Natural killer cell (primary cell): Measurements from ENCODE around the gene TTC16. TPM values are rescaled to one million over a fixed set of nuclear protein-coding genes. Genes with fewer than 3 reads are reported as not detected.
"Not testable (repeated sequence)": the region's sequence is repeated elsewhere in the genome, so short reads cannot be mapped to it uniquely, and the experiment has no call there.

Experiments
- ATAC-seq, 3 donors: fragments of 150-1000 bp in 2 of 3; fragments of 200-7000 bp in 1 of 3; cut with Tn5 transposase; 1 replicate in 1 of 3; 2 replicates in 2 of 3; pipeline ENCODE4 v1.10.0; 2021; ENCODE audit warnings: mild to moderate bottlenecking in 2 of 3, moderate library complexity in 2 of 3
- DNase-seq, 2 donors: peaks; one replicate each; pipeline versions ENCODE4 v3.0.0 to v3.0.0-alpha.2; 2013 to 2021; ENCODE audit warnings: mixed read lengths in 1 of 2
- H3K27ac ChIP-seq: one replicate; pipeline ENCODE4 v1.5.1; 2013; ENCODE audit warnings: mild to moderate bottlenecking, low read length
- H3K27me3 ChIP-seq: one replicate; pipeline ENCODE4 v1.6.1; 2013; ENCODE audit warnings: low read length; ENCODE audit not compliant: control insufficient read depth, insufficient read depth
- H3K36me3 ChIP-seq: one replicate; pipeline ENCODE4 v1.6.1; 2013; ENCODE audit warnings: low read length; ENCODE audit not compliant: control insufficient read depth, insufficient read depth
- H3K4me1 ChIP-seq: one replicate; pipeline ENCODE4 v1.6.1; 2013; ENCODE audit warnings: low read length; ENCODE audit not compliant: control insufficient read depth, insufficient read depth
- H3K4me3 ChIP-seq: one replicate; pipeline ENCODE4 v1.5.1; 2013; ENCODE audit warnings: low read length
- H3K9me3 ChIP-seq: one replicate; pipeline ENCODE4 v1.6.1; 2013; ENCODE audit warnings: low read length; ENCODE audit not compliant: control insufficient read depth, insufficient read depth
- H3K27ac Mint-ChIP-seq, 2 donors: one replicate each; pipeline ENCODE4 v1.8.0; 2022; ENCODE audit warnings: mild to moderate bottlenecking in 2 of 2, mixed read lengths in 2 of 2, moderate library complexity in 1 of 2
- H3K27me3 Mint-ChIP-seq, 2 donors: one replicate each; pipeline ENCODE4 v1.8.0; 2022; ENCODE audit warnings: low read depth in 2 of 2, mixed read lengths in 2 of 2
- H3K36me3 Mint-ChIP-seq: one replicate; pipeline ENCODE4 v1.8.0; 2022; ENCODE audit warnings: mixed read lengths
- H3K4me1 Mint-ChIP-seq, 2 donors: one replicate each; pipeline ENCODE4 v1.8.0; 2022; ENCODE audit warnings: mixed read lengths in 2 of 2
- H3K4me3 Mint-ChIP-seq: one replicate; pipeline ENCODE4 v1.8.0; 2022; ENCODE audit warnings: mild to moderate bottlenecking, moderate library complexity, mixed read lengths
- H3K9me3 Mint-ChIP-seq, 2 donors: one replicate each; pipeline ENCODE4 v1.8.0; 2022; ENCODE audit warnings: mixed read lengths in 2 of 2
- WGBS: methylation state at CpG from one replicate; pipeline ENCODE4 v1.1.7; 2013; ENCODE audit warnings: missing lambda C conversion rate; ENCODE audit not compliant: insufficient coverage; 5-methylcytosine and 5-hydroxymethylcytosine counted together
- intact Hi-C: fragments of 100-400 bp; cut with micrococcal nuclease; formaldehyde crosslinking; loops from one replicate; pipeline ENCODE4 v1.14.2; 2022
- total RNA-seq, 4 donors: library from RNA; stranded (reverse); fragments of 120-200 nt in 1 of 4; gene quantifications; one replicate each; pipeline versions ENCODE4 v1.2.3 to v1.2.4, GENCODE V29; 2013 to 2022
- TF ChIP-seq, protein P1 (sequence below): fragments of 200-600 bp; IDR thresholded peaks from one replicate; pipeline ENCODE4 v1.8.0; 2022; ENCODE audit warnings: antibody characterized with exemption

The TTC16 gene
- total RNA-seq, 3 donors from 2014 or later (not counting 1 experiment from before 2014, with no cell fraction given) = 15.5 to 23.0 (median 21.5) TPM

DNA sequence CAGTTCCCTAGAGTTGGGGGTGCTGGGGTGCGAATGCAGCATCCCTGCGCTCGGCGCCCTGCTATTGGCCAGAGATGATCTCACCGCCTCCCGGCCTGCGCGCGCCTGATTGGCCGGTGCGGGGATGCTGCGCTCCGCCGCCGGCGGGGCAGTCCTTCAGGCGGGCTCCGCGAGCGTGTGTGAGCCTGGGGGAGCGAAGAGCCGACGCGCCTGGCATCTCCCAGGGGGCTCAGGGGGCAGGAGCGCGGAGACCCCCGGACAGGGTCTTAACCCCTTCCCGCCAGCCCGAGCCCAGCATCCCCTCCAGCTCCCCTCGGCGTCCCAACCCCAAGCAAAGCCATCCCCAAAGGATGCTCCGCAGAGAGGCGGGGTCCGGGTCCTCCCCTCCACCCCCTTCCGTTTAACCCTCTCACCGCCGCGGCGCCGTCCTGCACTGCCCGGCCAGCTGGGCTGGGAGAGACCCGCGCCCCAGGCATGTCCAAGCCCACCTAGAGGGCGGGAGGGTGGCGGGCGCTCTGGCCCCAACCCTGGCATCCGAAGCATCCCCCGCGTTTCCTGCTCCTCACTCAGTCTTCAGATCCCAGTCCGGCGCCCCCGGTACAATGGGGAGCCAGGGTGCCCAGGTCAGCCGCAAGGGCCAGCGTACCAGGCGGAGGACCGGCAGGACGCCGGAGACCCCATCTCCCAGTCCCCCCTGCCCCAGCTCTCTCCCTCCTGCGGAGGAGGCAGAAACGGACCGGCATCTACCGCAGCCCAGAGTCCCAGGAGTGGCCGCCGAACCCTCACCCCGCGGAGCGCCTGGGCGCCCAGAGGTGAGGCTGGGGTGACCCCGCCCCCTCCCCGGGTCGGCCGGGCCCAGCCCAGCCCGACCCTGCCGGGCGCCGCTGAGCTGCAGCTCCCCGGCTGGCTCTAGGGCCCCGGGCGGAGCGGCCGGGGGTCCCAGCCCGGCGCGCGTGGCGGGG lies 38.5 kb downstream of the TTC16 start:
- DNase-seq = no peak
- TF ChIP-seq, protein P1, sequence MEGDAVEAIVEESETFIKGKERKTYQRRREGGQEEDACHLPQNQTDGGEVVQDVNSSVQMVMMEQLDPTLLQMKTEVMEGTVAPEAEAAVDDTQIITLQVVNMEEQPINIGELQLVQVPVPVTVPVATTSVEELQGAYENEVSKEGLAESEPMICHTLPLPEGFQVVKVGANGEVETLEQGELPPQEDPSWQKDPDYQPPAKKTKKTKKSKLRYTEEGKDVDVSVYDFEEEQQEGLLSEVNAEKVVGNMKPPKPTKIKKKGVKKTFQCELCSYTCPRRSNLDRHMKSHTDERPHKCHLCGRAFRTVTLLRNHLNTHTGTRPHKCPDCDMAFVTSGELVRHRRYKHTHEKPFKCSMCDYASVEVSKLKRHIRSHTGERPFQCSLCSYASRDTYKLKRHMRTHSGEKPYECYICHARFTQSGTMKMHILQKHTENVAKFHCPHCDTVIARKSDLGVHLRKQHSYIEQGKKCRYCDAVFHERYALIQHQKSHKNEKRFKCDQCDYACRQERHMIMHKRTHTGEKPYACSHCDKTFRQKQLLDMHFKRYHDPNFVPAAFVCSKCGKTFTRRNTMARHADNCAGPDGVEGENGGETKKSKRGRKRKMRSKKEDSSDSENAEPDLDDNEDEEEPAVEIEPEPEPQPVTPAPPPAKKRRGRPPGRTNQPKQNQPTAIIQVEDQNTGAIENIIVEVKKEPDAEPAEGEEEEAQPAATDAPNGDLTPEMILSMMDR = no peak
- H3K27me3 Mint-ChIP-seq = no peaks in the 10 kb centered on the region
- H3K27me3 ChIP-seq = no peaks in the 10 kb centered on the region
- H3K9me3 Mint-ChIP-seq = no peaks in the 10 kb centered on the region
- H3K36me3 Mint-ChIP-seq = peaks cover 7% of the 10 kb centered on the region
- H3K27ac Mint-ChIP-seq = no peak overlapping the region
- peaks cover 58% of the 10 kb centered on the region for H3K36me3 ChIP-seq
- no peak overlapping the region for H3K4me3 Mint-ChIP-seq
- intact Hi-C loops = no loop called here
- H3K4me1 ChIP-seq = no peaks in the 10 kb centered on the region
- no peak overlapping the region for H3K27ac ChIP-seq
- no peaks in the 10 kb centered on the region for H3K9me3 ChIP-seq
- 96% methylated on average over 86 of the region's 86 CpGs for WGBS
- no peak for ATAC-seq
- H3K4me1 Mint-ChIP-seq = peaks cover 5 to 32% of the 10 kb centered on the region in 2 donors
- H3K4me3 ChIP-seq = no peak overlapping the region

DNA sequence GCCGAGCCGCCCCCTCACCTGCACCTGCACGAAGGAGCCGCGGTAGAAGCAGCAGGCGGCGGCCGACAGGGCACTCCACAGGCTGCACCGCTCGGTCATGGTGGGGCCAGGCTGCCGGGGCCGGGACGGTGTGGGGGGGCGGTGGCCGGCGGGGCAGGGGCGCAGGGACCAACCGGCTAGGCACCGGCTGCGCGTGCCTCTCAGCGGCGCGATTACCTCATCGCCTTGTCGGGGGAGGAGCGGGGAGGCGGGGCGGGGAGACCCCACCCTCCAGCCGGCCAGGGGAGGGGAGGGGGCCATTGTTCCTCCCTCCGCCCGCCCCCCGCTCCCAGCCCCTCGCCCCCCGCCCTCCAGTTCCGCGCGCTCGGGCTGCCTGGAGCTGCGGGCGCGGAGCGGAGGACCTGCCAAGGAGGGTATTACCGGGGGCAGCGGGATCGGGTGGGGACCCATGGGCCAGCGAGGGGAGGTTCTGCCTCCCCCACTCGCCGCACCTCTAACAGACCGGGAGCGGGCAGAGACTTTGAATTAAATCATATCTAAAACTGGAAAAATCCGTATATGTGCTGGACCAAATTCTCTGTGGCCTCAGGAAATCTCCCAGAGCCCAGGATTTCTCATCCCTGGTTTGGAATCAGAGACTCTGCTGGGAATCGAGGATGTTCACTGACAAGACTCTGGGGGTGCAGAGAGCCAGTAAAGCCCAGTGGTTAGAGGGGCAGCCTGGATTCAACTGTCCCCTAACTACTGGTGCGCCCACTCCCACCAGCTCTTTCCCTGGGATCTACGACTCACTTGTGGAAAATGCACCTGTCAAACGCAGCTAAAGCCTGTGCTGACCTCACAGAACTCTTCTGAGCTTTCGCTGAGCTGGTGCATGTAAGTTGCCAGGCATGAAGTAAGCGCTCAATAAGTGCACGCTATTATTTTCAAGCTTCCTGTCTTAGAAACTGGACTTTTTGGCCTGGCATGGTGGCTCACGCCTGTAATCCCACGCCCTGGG lies 39.5 kb downstream of the TTC16 start:
- WGBS = 97% methylated on average over 55 of the region's 61 CpGs
- ATAC-seq (no peak), DNase-seq (no peak)
- no peaks in the 10 kb centered on the region for H3K9me3 Mint-ChIP-seq
- Histone ChIP-seq H3K4me3 (no peak overlapping the region), H3K36me3 (peaks cover 57% of the 10 kb centered on the region), H3K27ac (no peak overlapping the region), H3K4me1 (no peaks in the 10 kb centered on the region), H3K27me3 (no peaks in the 10 kb centered on the region), H3K9me3 (no peaks in the 10 kb centered on the region)
- TF ChIP-seq, protein P1 = no peak
- H3K4me1 Mint-ChIP-seq = peaks cover 4 to 31% of the 10 kb centered on the region in 2 donors
- H3K4me3 Mint-ChIP-seq = no peak overlapping the region
- intact Hi-C loops = no loop called here
- H3K27me3 Mint-ChIP-seq = no peaks in the 10 kb centered on the region
- peaks cover 5% of the 10 kb centered on the region for H3K36me3 Mint-ChIP-seq
- H3K27ac Mint-ChIP-seq = no peak overlapping the region

DNA sequence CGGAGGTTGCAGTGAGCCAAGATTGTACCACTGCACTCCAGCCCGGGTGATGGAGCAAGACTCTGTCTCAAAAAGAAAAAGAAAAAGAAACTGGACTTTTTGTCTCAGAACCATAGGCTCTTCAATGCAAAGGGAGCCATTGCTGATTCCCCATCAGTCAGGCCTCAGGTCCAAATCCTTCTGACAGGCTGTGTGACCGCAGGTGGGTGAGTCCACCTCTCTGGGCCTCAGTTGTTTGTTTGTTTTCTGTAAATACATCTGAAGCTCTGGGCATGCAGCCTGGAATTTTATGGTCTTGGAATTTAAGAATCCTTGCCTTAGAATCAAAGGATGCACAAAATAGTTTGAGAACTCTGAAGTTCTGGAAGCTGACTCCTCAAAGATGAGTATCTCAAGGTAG lies 40.4 kb downstream of the TTC16 start:
- 93% methylated on average over 3 of the region's 3 CpGs for WGBS
- H3K27me3 Mint-ChIP-seq = no peaks in the 10 kb centered on the region
- no peak overlapping the region for H3K27ac ChIP-seq

DNA sequence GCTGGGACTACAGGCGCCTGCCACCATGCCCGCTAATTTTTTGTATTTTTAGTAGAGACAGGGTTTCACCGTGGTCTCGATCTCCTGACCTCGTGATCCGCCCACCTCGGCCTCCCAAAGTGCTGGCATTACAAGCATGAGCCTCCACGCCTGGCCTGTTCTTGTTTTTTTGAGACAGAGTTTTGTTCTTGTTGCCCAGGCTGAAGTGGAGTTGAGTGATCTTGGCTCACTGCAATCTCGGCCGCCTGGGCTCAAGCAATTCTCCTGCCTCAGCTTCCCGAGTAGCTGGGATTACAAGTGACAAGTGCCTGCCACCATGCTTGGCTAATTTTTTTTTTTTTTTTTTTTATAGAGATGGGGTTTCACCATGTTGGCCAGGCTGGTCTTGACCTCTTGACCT lies 40.9 kb downstream of the TTC16 start:
- H3K36me3 Mint-ChIP-seq, ATAC-seq, H3K27me3 ChIP-seq, H3K9me3 Mint-ChIP-seq, DNase-seq, H3K9me3 ChIP-seq, H3K4me3 ChIP-seq, intact Hi-C loops, H3K27ac ChIP-seq, H3K4me1 ChIP-seq, H3K4me3 Mint-ChIP-seq, H3K27ac Mint-ChIP-seq, H3K27me3 Mint-ChIP-seq: not testable (repeated sequence)
- peaks cover 0 to 19% of the 10 kb centered on the region in 2 donors for H3K4me1 Mint-ChIP-seq
- 91% methylated on average over 11 of the region's 11 CpGs for WGBS
- H3K36me3 ChIP-seq = peaks cover 53% of the 10 kb centered on the region

More for the DNA sequence above, 40.4 kb downstream of the TTC16 start:
- Histone ChIP-seq H3K27me3 (no peaks in the 10 kb centered on the region), H3K4me1 (no peaks in the 10 kb centered on the region), H3K36me3 (peaks cover 54% of the 10 kb centered on the region), H3K9me3 (no peaks in the 10 kb centered on the region), H3K4me3 (no peak overlapping the region)
- ATAC-seq (no peak), DNase-seq (no peak)
- Mint-ChIP-seq H3K4me1 (peaks cover 0 to 24% of the 10 kb centered on the region in 2 donors), H3K27ac (no peak overlapping the region), H3K36me3 (no peaks in the 10 kb centered on the region), H3K4me3 (no peak overlapping the region), H3K9me3 (no peaks in the 10 kb centered on the region)
- intact Hi-C loops = no loop called here
- TF ChIP-seq, protein P1 = no peak
